Germinal center (tissue), 1 donor: ENCODE measurements around the gene MYD88.
A peak's percentile ranks its signal among the peaks of the same experiment; 100 is the strongest.

Source experiments
- DNase-seq: peaks from one replicate; pipeline ENCODE4 v3.0.0; 2012; ENCODE audit warnings: mixed read lengths, low spot score

Gene MYD88

GRCh38 chr3:38165722-38166387 lies 27.4 kb downstream of the MYD88 start:
- peak; percentile 54 for DNase-seq

- DNase-seq: no peak
Observed at GRCh38 chr3:38167591-38167990, 29.1 kb downstream of the MYD88 start.

GRCh38 chr3:38168151-38169026 lies 29.9 kb downstream of the MYD88 start:
- no peak for DNase-seq

GRCh38 chr3:38169027-38169317 lies 30.5 kb downstream of the MYD88 start:
- no peak for DNase-seq

GRCh38 chr3:38170722-38171121 lies 32.3 kb downstream of the MYD88 start:
- DNase-seq: no peak

- no peak for DNase-seq
Observed at GRCh38 chr3:38171622-38172021, 33.2 kb downstream of the MYD88 start.

GRCh38 chr3:38173834-38174418 lies 35.5 kb downstream of the MYD88 start:
- no peak for DNase-seq

- DNase-seq: no peak
Observed at GRCh38 chr3:38177181-38177580, 38.7 kb downstream of the MYD88 start.

- DNase-seq: no peak
Observed at GRCh38 chr3:38186781-38187180, 48.3 kb downstream of the MYD88 start.

- DNase-seq: no peak
Observed at GRCh38 chr3:38190481-38190881, 52.0 kb downstream of the MYD88 start.
